Measurements from ENCODE around the gene DHRS7B.

- TF ChIP-seq POLR2A (IDR thresholded peaks at IDR 0.05) (no peak), CTCF (IDR thresholded peaks at IDR 0.05 in 8 of 11, conservative IDR thresholded peaks at IDR 0.05 in 3 of 11) (no peak)
These were observed 37.6 kb upstream of the DHRS7B start for GRCh38 chr17:21089145-21089544.

Data from spleen (tissue), 7 donors.